GM12878 (cell line): Measurements from ENCODE around the gene CHD6. TPM values are rescaled to one million over a fixed set of nuclear protein-coding genes. Genes with fewer than 3 reads are reported as not detected.

Experiments used
- ATAC-seq: fragments of 200-7000 bp; cut with Tn5 transposase; 3 replicates; pipeline ENCODE4 v1.9.1; 2020; ENCODE audit warnings: mild to moderate bottlenecking, moderate library complexity
- Bru-seq: library from RNA; stranded (reverse); fragments of 400-500 nt; gene quantifications from one replicate; lab custom pipeline; 2021; lab: Mats Ljungman, UMichigan
- BruChase-seq, 2 experiments: library from RNA; stranded (reverse); fragments of 400-500 nt; gene quantifications; one replicate each; lab custom pipeline; 2021; lab: Mats Ljungman, UMichigan
- BruUV-seq: library from RNA; stranded (reverse); fragments of 400-500 nt; replicated peaks from 2 replicates; lab custom pipeline; 2021; lab: Mats Ljungman, UMichigan
- CTCF ChIA-PET: fragments of 300-600 bp; sonication (Branson Sonifier 250); formaldehyde crosslinking; extraction: SDS; loops from one replicate; lab custom pipeline; 2021; ENCODE audit warnings: inconsistent platforms; lab: Yijun Ruan, JAX
- POLR2A ChIA-PET: fragments of 350-600 bp; formaldehyde crosslinking; extraction: SDS; loops from one replicate; lab custom pipeline; 2021; ENCODE audit warnings: inconsistent platforms; lab: Charles Lee
- RAD21 ChIA-PET: fragments of 300-600 bp; sonication (Branson Sonifier 250); formaldehyde crosslinking; loops from one replicate; lab custom pipeline; 2023; ENCODE audit warnings: antibody characterized with exemption; ENCODE audit not compliant: unreplicated experiment; lab: Charles Lee
- SMC1A ChIA-PET: fragments of 300-600 bp; sonication (Branson Sonifier 250); formaldehyde crosslinking; loops from one replicate; lab custom pipeline; 2023; ENCODE audit not compliant: unreplicated experiment, uncharacterized antibody; lab: Charles Lee
- DNase-seq: peaks from one replicate; pipeline ENCODE4 v3.0.0-alpha.2; 2011; ENCODE audit warnings: low read depth, low spot score
- FAIRE-seq: peaks from 3 replicates; lab custom pipeline; 2011; peaks lifted over from hg19 to GRCh38; lab: Jason Lieb, UNC
- H2AFZ ChIP-seq: 2 replicates; pipeline ENCODE4 v1.6.0; 2011; ENCODE audit warnings: low read depth, low read length, control low read depth; ENCODE audit not compliant: control insufficient read depth
- H3K27ac ChIP-seq: 2 replicates; pipeline ENCODE4 v1.5.1; 2011; ENCODE audit warnings: control low read depth; ENCODE audit not compliant: control insufficient read depth, insufficient read depth
- H3K27me3 ChIP-seq, 2 experiments: replicated peaks in 1 of 2; 2 replicates each; pipeline versions ENCODE4 v1.6.0 to v1.6.1; 2011; ENCODE audit warnings: low read length in 1 of 2; ENCODE audit not compliant: control insufficient read depth in 2 of 2, insufficient read depth in 2 of 2
- H3K36me3 ChIP-seq, 2 experiments: 2 replicates each; pipeline ENCODE4 v1.5.1; 2011; ENCODE audit warnings: low read length in 1 of 2; ENCODE audit not compliant: control insufficient read depth in 2 of 2, insufficient read depth in 2 of 2
- H3K4me1 ChIP-seq: 2 replicates; pipeline ENCODE4 v1.6.1; 2011; ENCODE audit warnings: mild to moderate bottlenecking, low read length, moderate library complexity, mixed read lengths; ENCODE audit not compliant: control insufficient read depth, insufficient read depth
- H3K4me2 ChIP-seq: 2 replicates; pipeline ENCODE4 v1.6.0; 2011; ENCODE audit warnings: control low read depth; ENCODE audit not compliant: control insufficient read depth, insufficient read depth
- H3K4me3 ChIP-seq: fragments of 200-600 bp; sonication (generic); 2 replicates; pipeline ENCODE4 v1.5.1; 2016
- H3K79me2 ChIP-seq: 2 replicates; pipeline ENCODE4 v1.6.0; 2011; ENCODE audit warnings: low read length; ENCODE audit not compliant: control insufficient read depth, insufficient read depth
- H3K9ac ChIP-seq: 2 replicates; pipeline ENCODE4 v1.8.0; 2011; ENCODE audit warnings: low read length, control low read depth, mixed read lengths; ENCODE audit not compliant: control insufficient read depth, insufficient read depth
- H3K9me3 ChIP-seq: replicated peaks from 3 replicates; pipeline ENCODE4 v1.5.1; 2011; ENCODE audit warnings: mild to moderate bottlenecking, low read length; ENCODE audit not compliant: control insufficient read depth, insufficient read depth
- H4K20me1 ChIP-seq: 2 replicates; pipeline ENCODE4 v1.6.0; 2011; ENCODE audit not compliant: control insufficient read depth, insufficient read depth
- CEBPB ChIP-seq, 2 experiments: fragments of 150-350 bp in 1 of 2; IDR thresholded peaks; 2 replicates each; pipeline ENCODE4 v1.6.1; 2012 to 2014; ENCODE audit warnings: low read depth in 2 of 2, low read length in 2 of 2, borderline replicate concordance in 1 of 2, inconsistent platforms in 1 of 2
- CREM ChIP-seq: IDR thresholded peaks from 2 replicates; pipeline ENCODE4 v1.6.1; 2014; ENCODE audit warnings: antibody characterized with exemption, low read depth
- DPF2 ChIP-seq: fragments of 450-650 bp; IDR thresholded peaks from 2 replicates; pipeline ENCODE4 v1.6.1; 2017; ENCODE audit warnings: mild to moderate bottlenecking
- ESRRA ChIP-seq: IDR thresholded peaks from 2 replicates; pipeline ENCODE4 v1.6.1; 2012; ENCODE audit warnings: mild to moderate bottlenecking, low read length, improper control_type of control experiment
- MYB ChIP-seq: fragments of 150-350 bp; IDR thresholded peaks from 2 replicates; pipeline ENCODE4 v1.6.1; 2014; ENCODE audit warnings: mild to moderate bottlenecking, low read depth, low read length, borderline replicate concordance
- NFIC ChIP-seq: IDR thresholded peaks from 2 replicates; pipeline ENCODE4 v1.6.1; 2012; ENCODE audit warnings: low read depth, mild to moderate bottlenecking, inconsistent platforms, low read length, moderate library complexity
- WGBS: methylation state at CpG from one replicate; pipeline ENCODE4 v1.1.6; 2016; ENCODE audit warnings: low lambda C conversion rate; ENCODE audit not compliant: insufficient replicate concordance, insufficient coverage; ENCODE audit errors: missing lambda C conversion rate; 5-methylcytosine and 5-hydroxymethylcytosine counted together
- in situ Hi-C: fragments of 300-500 bp; cut with MboI; formaldehyde crosslinking; loops from 9 replicates; pipeline ENCODE4 v1.14.3; 2018; ENCODE audit warnings: mixed read lengths
- intact Hi-C: fragments of 100-400 bp; cut with micrococcal nuclease; formaldehyde crosslinking; loops from one replicate; pipeline ENCODE4 v1.14.2; 2022; ENCODE audit not compliant: unreplicated experiment
- long read RNA-seq, 2 experiments: library from polyadenylated mRNA; unstranded; transcript quantifications; one replicate each; pipeline ENCODE4 v2.0.0, GENCODE V29; 2019 to 2020
- polyA minus RNA-seq, 3 experiments: library from RNA; depleted of rRNA, polyadenylated mRNA; stranded (reverse); fragments of >200 nt; gene quantifications; 2 replicates each; pipeline ENCODE4 v1.2.3, GENCODE V29; 2011
- polyA plus RNA-seq, 11 experiments: library from polyadenylated mRNA; depleted of rRNA in 4 of 11; unstranded in 6 of 11; stranded (reverse) in 5 of 11; fragments of >200 nt; fragmentation: Nextera tagmentation in 4 of 11; fragmentation: Illumina TruSeq in 1 of 11; extraction: Ambion mirVana in 4 of 11; extraction: Trizol in 1 of 11; gene quantifications; 1 replicate in 1 of 11; 2 replicates in 10 of 11; pipeline versions ENCODE4 v1.2.1 to v1.2.3, GENCODE V29; 2011 to 2016; ENCODE audit warnings: inconsistent platforms in 2 of 11, missing spikeins in 2 of 11, low read depth in 1 of 11
- total RNA-seq, 4 experiments: library from RNA; depleted of rRNA in 3 of 4; stranded (reverse); fragments of >200 nt in 3 of 4; fragmentation: Illumina TruSeq in 1 of 4; extraction: Trizol in 1 of 4; gene quantifications; 2 replicates each; pipeline versions ENCODE4 v1.2.1 to v1.2.3, GENCODE V29; 2013 to 2021
- TF ChIP-seq, protein P1 (sequence below): IDR thresholded peaks from 2 replicates; pipeline ENCODE4 v1.6.1; 2011; ENCODE audit warnings: low read depth, mild to moderate bottlenecking, low read length, moderate library complexity, borderline replicate concordance; ENCODE audit errors: extremely low read depth
- TF ChIP-seq, protein P2 (sequence below): IDR thresholded peaks from 2 replicates; pipeline ENCODE4 v1.6.1; 2011; ENCODE audit warnings: low read depth, low read length, improper control_type of control experiment, borderline replicate concordance

The CHD6 gene, protein sequence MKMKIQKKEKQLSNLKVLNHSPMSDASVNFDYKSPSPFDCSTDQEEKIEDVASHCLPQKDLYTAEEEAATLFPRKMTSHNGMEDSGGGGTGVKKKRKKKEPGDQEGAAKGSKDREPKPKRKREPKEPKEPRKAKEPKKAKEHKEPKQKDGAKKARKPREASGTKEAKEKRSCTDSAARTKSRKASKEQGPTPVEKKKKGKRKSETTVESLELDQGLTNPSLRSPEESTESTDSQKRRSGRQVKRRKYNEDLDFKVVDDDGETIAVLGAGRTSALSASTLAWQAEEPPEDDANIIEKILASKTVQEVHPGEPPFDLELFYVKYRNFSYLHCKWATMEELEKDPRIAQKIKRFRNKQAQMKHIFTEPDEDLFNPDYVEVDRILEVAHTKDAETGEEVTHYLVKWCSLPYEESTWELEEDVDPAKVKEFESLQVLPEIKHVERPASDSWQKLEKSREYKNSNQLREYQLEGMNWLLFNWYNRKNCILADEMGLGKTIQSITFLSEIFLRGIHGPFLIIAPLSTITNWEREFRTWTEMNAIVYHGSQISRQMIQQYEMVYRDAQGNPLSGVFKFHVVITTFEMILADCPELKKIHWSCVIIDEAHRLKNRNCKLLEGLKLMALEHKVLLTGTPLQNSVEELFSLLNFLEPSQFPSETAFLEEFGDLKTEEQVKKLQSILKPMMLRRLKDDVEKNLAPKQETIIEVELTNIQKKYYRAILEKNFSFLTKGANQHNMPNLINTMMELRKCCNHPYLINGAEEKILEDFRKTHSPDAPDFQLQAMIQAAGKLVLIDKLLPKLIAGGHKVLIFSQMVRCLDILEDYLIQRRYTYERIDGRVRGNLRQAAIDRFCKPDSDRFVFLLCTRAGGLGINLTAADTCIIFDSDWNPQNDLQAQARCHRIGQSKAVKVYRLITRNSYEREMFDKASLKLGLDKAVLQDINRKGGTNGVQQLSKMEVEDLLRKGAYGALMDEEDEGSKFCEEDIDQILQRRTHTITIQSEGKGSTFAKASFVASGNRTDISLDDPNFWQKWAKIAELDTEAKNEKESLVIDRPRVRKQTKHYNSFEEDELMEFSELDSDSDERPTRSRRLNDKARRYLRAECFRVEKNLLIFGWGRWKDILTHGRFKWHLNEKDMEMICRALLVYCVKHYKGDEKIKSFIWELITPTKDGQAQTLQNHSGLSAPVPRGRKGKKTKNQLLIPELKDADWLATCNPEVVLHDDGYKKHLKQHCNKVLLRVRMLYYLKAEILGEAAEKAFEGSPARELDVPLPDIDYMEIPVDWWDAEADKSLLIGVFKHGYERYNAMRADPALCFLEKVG (N-terminal part only)
- 309 and 346 TPM in 2 replicates for total RNA-seq (2013; cell fraction: nucleolus; rRNA removed)
- 19.5 and 20.7 TPM in 2 replicates for total RNA-seq (2014; rRNA removed)
- 18.2 and 18.4 TPM in 2 replicates for total RNA-seq (2014; rRNA removed; fragmentation: Illumina TruSeq; extraction: Trizol)
- 25.5 and 27.2 TPM in 2 replicates for total RNA-seq (2021)
- polyA plus RNA-seq (2011; ENCODE audit: low read depth) = 6.9 TPM
- polyA plus RNA-seq (2011; rRNA removed) = 13.9 and 15.4 TPM in 2 replicates
- 9.8 and 12.3 TPM in 2 replicates for polyA plus RNA-seq (2011; cell fraction: cytosol; rRNA removed)
- polyA plus RNA-seq (2011; cell fraction: nucleus; rRNA removed) = 68.3 and 78.2 TPM in 2 replicates
- 10.6 and 12.7 TPM in 2 replicates for polyA plus RNA-seq (2012)
- polyA plus RNA-seq (2014; fragmentation: Illumina TruSeq; extraction: Trizol) = 14.6 and 16.8 TPM in 2 replicates
- 10 to 100 TPM in 1 of 2 experiments, 1 to 10 TPM in 1; 4.3 to 15.9 TPM for polyA plus RNA-seq (2014; fragmentation: Nextera tagmentation; extraction: Ambion mirVana)
- 8.9 and 10.2 TPM in 2 replicates for polyA plus RNA-seq (2014; rRNA removed)
- 10 to 100 TPM; 22.2 to 24.3 TPM for polyA plus RNA-seq (2016; fragmentation: Nextera tagmentation; extraction: Ambion mirVana)
- polyA minus RNA-seq (2011; rRNA and poly(A)+ RNA removed) = 43.4 and 49.9 TPM in 2 replicates
- 7.6 and 10.3 TPM in 2 replicates for polyA minus RNA-seq (2011; cell fraction: cytosol; rRNA and poly(A)+ RNA removed)
- polyA minus RNA-seq (2011; cell fraction: nucleus; rRNA and poly(A)+ RNA removed) = 84.5 and 98.4 TPM in 2 replicates
- percentile 85 among the genes with signal in this experiment for Bru-seq, nascent RNA
- BruChase-seq, experiment 1, labeled RNA remaining after a 6-hour chase = percentile 77 among the genes with signal in this experiment
- percentile 79 among the genes with signal in this experiment for BruChase-seq, experiment 2, labeled RNA remaining after a 2-hour chase
- long read RNA-seq, experiment 1, partial matches to known transcripts = 1 of 3 reads
- long read RNA-seq, experiment 1, other reads (novel, unspliced or antisense) = 2 of 3 reads
- long read RNA-seq, experiment 2, partial matches to known transcripts = 4 of 17 reads
- long read RNA-seq, experiment 2, other reads (novel, unspliced or antisense) = 13 of 17 reads

DNA sequence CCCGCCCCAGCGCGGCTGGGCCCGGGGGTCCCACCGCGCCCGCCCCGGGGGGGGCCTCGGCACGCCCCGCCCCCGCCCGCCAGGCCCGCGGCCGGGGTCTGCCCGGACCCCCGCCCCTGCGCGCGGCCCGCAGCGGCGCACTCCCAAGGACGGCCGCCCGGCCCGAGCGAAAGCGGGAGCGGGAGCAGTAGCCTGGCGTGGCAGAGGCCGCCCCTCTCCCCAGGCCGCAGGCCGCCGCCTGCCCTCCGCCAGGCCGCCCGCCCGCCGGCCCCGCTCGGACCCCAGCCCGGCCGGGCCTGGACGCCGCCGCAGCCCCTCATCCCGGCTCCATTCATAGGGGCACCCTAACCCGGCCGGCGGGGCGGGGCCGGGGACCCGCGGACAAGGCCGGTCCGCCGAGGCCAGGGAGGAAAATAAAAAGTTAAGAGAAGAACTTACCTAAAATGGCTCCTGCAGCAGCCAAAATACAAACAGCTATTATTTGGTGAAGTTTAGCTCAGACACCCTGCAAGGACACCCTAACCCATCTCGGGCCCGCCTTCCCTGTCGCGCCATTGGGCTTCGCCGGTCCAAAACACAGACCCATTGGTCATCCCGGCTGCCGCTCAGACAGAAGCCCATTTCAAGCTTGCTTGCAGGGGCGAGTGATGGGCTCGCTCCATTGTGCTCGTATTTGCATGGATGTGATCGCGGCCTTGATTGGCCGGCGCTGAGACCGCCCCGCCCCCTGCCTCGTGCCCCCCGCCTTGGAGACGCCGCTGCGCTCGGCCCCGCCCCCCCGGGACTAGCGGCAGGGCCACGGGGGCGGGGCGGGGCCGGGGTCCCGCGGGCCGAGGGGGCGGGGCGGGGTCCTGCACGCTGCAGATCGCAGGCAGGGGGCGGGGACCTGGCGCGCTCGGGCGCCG lies at the start of gene CHD6:
Gene CHD6 (minus strand): TSS at position 476 of the 905 bp plus-strand sequence. CDS start 67,040 bp downstream, outside the sequence.
- Histone ChIP-seq H3K4me1 (no peaks in the 10 kb centered on the region; the same call in 1 of the 2 replicates), H3K9me3 (no peaks in the 10 kb centered on the region), H3K9ac (peak within 1 kb of the TSS; percentile 75), H3K79me2 (peaks cover 37% of the 10 kb centered on the region), H3K27ac (peak within 1 kb of the TSS; percentile 81), H3K4me2 (peak within 1 kb of the TSS; percentile 72), H3K27me3 (no peaks in the 10 kb centered on the region), H2AFZ (peak within 1 kb of the TSS; percentile 54), H3K36me3 (no peaks in the 10 kb centered on the region), H3K4me3 (peak within 1 kb of the TSS; percentile 84), H4K20me1 (no peaks in the 10 kb centered on the region)
- intact Hi-C loops = loop anchor here (5.0 kb wide), 1 partner anchor 74 kb away; no protein-coding TSS in a partner anchor
- ChIA-PET RAD21 (interaction anchor here (0.9 to 3.2 kb wide), 10 partner anchors 10 to 627 kb away, joined by 3 to 33 read pairs (median 4); no protein-coding TSS in a partner anchor), POLR2A (interaction anchor here (0.6 to 1.6 kb wide), 13 partner anchors 9 to 75 kb away, joined by 3 to 7 read pairs (median 4); no protein-coding TSS in a partner anchor), CTCF (interaction anchor here (0.8 to 1.3 kb wide), 5 partner anchors 9 to 75 kb away, joined by 3 to 5 read pairs (median 3); no protein-coding TSS in a partner anchor), SMC1A (interaction anchor here (0.6 to 3.3 kb wide), 12 partner anchors 10 to 207 kb away, joined by 3 to 21 read pairs (median 3); no protein-coding TSS in a partner anchor)
- in situ Hi-C loops = no loop called here
- 1% methylated on average over 31 of the region's 102 CpGs for WGBS
- BruUV-seq = no TSS peak
- FAIRE-seq (peak; percentile 97), DNase-seq (peak; percentile 97), ATAC-seq (peak; percentile 99)
- TF ChIP-seq NFIC = no peak
- TF ChIP-seq, protein P1, sequence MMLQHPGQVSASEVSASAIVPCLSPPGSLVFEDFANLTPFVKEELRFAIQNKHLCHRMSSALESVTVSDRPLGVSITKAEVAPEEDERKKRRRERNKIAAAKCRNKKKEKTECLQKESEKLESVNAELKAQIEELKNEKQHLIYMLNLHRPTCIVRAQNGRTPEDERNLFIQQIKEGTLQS = no peak
- no peak for TF ChIP-seq CEBPB (IDR thresholded peaks at IDR 0.05; ENCODE audit: borderline replicate concordance in 1 of 2, low read depth in 2 of 2, low read length in 2 of 2)
- TF ChIP-seq CREM = peak; percentile 47
- TF ChIP-seq, protein P2, sequence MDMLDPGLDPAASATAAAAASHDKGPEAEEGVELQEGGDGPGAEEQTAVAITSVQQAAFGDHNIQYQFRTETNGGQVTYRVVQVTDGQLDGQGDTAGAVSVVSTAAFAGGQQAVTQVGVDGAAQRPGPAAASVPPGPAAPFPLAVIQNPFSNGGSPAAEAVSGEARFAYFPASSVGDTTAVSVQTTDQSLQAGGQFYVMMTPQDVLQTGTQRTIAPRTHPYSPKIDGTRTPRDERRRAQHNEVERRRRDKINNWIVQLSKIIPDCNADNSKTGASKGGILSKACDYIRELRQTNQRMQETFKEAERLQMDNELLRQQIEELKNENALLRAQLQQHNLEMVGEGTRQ = no peak
- TF ChIP-seq MYB = no peak
- TF ChIP-seq DPF2 = peak; percentile 98
- TF ChIP-seq ESRRA = no peak
